ENCODE measurements around the gene MIAT. TPM values are rescaled to one million over a fixed set of nuclear protein-coding genes. Genes with fewer than 3 reads are reported as not detected.

Gene MIAT
- polyA plus RNA-seq, 5 donors, result 1.8 to 4.4 (median 2.5) TPM

GRCh38 chr22:26631282-26631681 is 26.1 kb upstream of the MIAT start:
- DNase-seq, result no peak

GRCh38 chr22:26632422-26633155 is 24.8 kb upstream of the MIAT start:
- no peak for DNase-seq

GRCh38 chr22:26634189-26634588 is 23.2 kb upstream of the MIAT start:
- no peak for DNase-seq

- DNase-seq, result no peak
These were observed 22.3 kb upstream of the MIAT start for GRCh38 chr22:26635117-26635516.

- DNase-seq, result no peak
These were observed 21.1 kb upstream of the MIAT start for GRCh38 chr22:26636296-26636695.

- no peak for DNase-seq
These were observed 14.6 kb upstream of the MIAT start for GRCh38 chr22:26642465-26643417.

- DNase-seq, result no peak
These were observed 13.8 kb upstream of the MIAT start for GRCh38 chr22:26643418-26644100.

- no peak for DNase-seq
These were observed 11.2 kb upstream of the MIAT start for GRCh38 chr22:26646158-26646557.

- DNase-seq, result no peak
These were observed 9.3 kb upstream of the MIAT start for GRCh38 chr22:26648011-26648497.

- no peak for DNase-seq
These were observed 8.6 kb upstream of the MIAT start for GRCh38 chr22:26648528-26649388.

- DNase-seq, result no peak
These were observed 6.5 kb upstream of the MIAT start for GRCh38 chr22:26650722-26651421.

GRCh38 chr22:26651815-26652214 is 5.6 kb upstream of the MIAT start:
- no peak for DNase-seq

GRCh38 chr22:26658161-26658560 is 773 bp downstream of the MIAT start:
- DNase-seq, result no peak

GRCh38 chr22:26658671-26659478 is 1.5 kb downstream of the MIAT start:
- DNase-seq, result no peak

- no peak for DNase-seq
These were observed 3.0 kb downstream of the MIAT start for GRCh38 chr22:26660356-26660755.

- DNase-seq, result no peak
These were observed 3.7 kb downstream of the MIAT start for GRCh38 chr22:26660961-26661578.

GRCh38 chr22:26662160-26662559 is 4.8 kb downstream of the MIAT start:
- no peak for DNase-seq

GRCh38 chr22:26663374-26663923 is 6.1 kb downstream of the MIAT start:
- DNase-seq, result no peak

GRCh38 chr22:26665813-26666231 is 8.4 kb downstream of the MIAT start:
- DNase-seq, result no peak

All from right lung (tissue), 5 donors.